ENCODE measurements around the gene ZNF592.
"Not testable (repeated sequence)": the region's sequence is repeated elsewhere in the genome, so short reads cannot be mapped to it uniquely, and the experiment has no call there.

Gene ZNF592

DNA sequence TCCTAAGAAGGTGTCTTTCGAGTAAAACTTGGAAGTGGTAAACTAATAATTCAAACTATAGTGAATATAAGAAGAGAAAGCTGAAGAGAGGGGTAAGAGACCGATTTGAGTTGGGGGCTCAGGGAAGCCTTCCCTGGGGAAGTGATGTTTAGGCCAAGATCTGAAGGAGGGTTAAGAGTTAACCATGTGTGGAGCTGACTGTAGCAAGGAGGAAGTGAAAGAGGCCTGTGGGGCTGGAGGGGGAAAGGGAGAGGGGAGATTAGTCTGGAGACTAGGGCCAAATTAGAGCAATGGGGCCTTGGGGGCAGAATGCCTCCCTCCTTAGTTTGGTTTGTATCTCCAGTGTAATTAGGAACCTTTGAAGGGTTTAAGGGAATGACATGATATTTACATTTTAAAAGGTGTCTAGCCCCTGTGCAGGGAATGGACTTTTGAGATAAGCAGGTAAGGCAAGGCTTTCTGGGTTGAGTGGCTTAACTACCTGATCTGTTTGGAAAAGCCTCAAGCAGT, 2.2 kb downstream of the ZNF592 start:
- no peaks in the 10 kb centered on the region for H3K9me3 Mint-ChIP-seq
- peak overlapping the region; percentile 65 for H3K27ac Mint-ChIP-seq (ENCODE audit: low read depth)
- H3K4me1 Mint-ChIP-seq: peaks cover 67% of the 10 kb centered on the region
- DNase-seq (ENCODE audit: low spot score in 2 of 2): no peak
- peaks cover 24% of the 10 kb centered on the region for H3K36me3 Mint-ChIP-seq (ENCODE audit: insufficient read depth)
- ATAC-seq (replicated peaks; ENCODE audit: extremely low read depth, poor library complexity, severe bottlenecking): no peak
- no peaks in the 10 kb centered on the region for H3K27me3 Mint-ChIP-seq
- H3K4me3 Mint-ChIP-seq: peak overlapping the region; percentile 91

- not testable (repeated sequence) for H3K9me3 Mint-ChIP-seq; H3K4me3 Mint-ChIP-seq; ATAC-seq (replicated peaks; ENCODE audit: extremely low read depth, poor library complexity, severe bottlenecking); H3K27me3 Mint-ChIP-seq; DNase-seq (ENCODE audit: low spot score in 2 of 2)
- Mint-ChIP-seq H3K36me3 (ENCODE audit: insufficient read depth) (peaks cover 23% of the 10 kb centered on the region), H3K4me1 (peaks cover 69% of the 10 kb centered on the region), H3K27ac (ENCODE audit: low read depth) (peak overlapping the region; percentile 42)
Observed at GRCh38 chr15:84751721-84752120, 3.3 kb downstream of the ZNF592 start.

- ATAC-seq (replicated peaks; ENCODE audit: extremely low read depth, poor library complexity, severe bottlenecking) (no peak), DNase-seq (ENCODE audit: low spot score in 2 of 2) (no peak)
- H3K4me3 Mint-ChIP-seq: no peak overlapping the region
- H3K27ac Mint-ChIP-seq (ENCODE audit: low read depth): peak overlapping the region; percentile 42
- H3K4me1 Mint-ChIP-seq: peaks cover 69% of the 10 kb centered on the region
- no peaks in the 10 kb centered on the region for H3K9me3 Mint-ChIP-seq
- H3K27me3 Mint-ChIP-seq: no peaks in the 10 kb centered on the region
- H3K36me3 Mint-ChIP-seq (ENCODE audit: insufficient read depth): peaks cover 23% of the 10 kb centered on the region
Observed at GRCh38 chr15:84752195-84752594, 3.8 kb downstream of the ZNF592 start.

DNA sequence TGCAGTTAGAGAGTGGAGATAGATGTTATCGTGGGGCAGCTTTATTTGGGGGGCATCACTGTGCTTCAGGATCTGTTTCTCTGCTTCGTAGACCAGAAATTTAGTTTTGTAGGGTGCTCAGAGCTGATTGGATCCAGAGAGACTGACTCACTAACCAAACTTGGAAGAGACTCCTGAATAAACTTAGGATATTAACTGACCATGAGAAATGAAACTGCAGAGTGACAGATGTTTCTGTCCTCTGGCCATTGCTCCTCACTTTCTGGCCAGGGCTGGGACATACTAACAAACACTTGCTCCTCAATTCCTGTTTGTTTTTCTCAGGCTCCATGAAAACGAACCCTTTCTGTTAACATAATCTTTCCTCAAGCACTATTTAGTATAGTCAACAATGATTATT, 4.3 kb downstream of the ZNF592 start:
- no peak for ATAC-seq (replicated peaks; ENCODE audit: extremely low read depth, poor library complexity, severe bottlenecking)
- Mint-ChIP-seq H3K9me3 (no peaks in the 10 kb centered on the region), H3K27ac (ENCODE audit: low read depth) (peak overlapping the region; percentile 42), H3K36me3 (ENCODE audit: insufficient read depth) (peaks cover 20% of the 10 kb centered on the region), H3K4me1 (peaks cover 67% of the 10 kb centered on the region), H3K4me3 (no peak overlapping the region), H3K27me3 (no peaks in the 10 kb centered on the region)
- no peak for DNase-seq (ENCODE audit: low spot score in 2 of 2)

DNA sequence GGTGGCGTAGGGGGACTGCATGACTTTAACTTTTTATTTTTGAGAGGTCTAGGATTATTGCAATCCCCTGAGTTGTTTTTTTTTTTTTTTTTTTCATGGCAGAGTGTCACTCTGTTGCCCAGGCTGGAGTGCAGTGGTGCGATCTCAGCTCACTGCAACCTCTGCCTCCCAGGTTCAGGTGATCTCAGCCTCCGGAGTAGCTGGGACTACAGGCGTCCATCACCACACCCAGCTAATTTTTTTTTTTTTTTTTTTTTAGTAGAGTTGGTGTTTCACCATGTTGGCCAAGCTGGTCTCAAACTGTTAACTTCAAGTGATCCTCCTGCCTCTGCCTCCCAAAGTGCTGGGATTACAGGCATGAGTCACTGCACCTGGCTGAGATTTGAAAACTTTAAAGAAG, 6.5 kb downstream of the ZNF592 start:
- H3K4me1 Mint-ChIP-seq: peaks cover 55% of the 10 kb centered on the region
- H3K36me3 Mint-ChIP-seq (ENCODE audit: insufficient read depth); H3K27ac Mint-ChIP-seq (ENCODE audit: low read depth); DNase-seq (ENCODE audit: low spot score in 2 of 2); ATAC-seq (replicated peaks; ENCODE audit: extremely low read depth, poor library complexity, severe bottlenecking); H3K27me3 Mint-ChIP-seq; H3K9me3 Mint-ChIP-seq; H3K4me3 Mint-ChIP-seq: not testable (repeated sequence)

- no peak overlapping the region for H3K4me3 Mint-ChIP-seq
- peak overlapping the region; percentile 64 for H3K27ac Mint-ChIP-seq (ENCODE audit: low read depth)
- peaks cover 44% of the 10 kb centered on the region for H3K4me1 Mint-ChIP-seq
- H3K36me3 Mint-ChIP-seq (ENCODE audit: insufficient read depth): peaks cover 5% of the 10 kb centered on the region
- no peaks in the 10 kb centered on the region for H3K9me3 Mint-ChIP-seq
- ATAC-seq (replicated peaks; ENCODE audit: extremely low read depth, poor library complexity, severe bottlenecking) (no peak), DNase-seq (ENCODE audit: low spot score in 2 of 2) (no peak)
- H3K27me3 Mint-ChIP-seq: no peaks in the 10 kb centered on the region
Observed at GRCh38 chr15:84755736-84756527, 7.5 kb downstream of the ZNF592 start.

DNA sequence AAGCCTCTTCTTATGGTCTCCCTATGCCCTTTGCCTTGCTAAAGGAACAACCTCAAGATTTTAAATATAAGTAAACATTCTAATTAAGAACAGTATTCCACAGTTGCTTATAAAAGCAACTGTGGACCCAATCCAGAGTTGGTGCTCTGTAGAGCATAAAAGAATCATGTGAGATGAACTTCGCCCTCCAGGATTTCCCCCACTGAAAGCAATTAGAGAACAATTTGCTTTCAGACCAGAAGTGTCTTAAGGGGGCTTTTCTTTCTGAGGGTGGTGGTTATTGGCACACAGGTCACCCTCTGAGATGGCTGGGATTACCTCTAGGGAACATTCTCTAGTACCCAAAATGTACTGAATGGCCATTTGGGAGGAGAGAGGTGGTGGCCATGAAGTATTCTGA, 10.6 kb downstream of the ZNF592 start:
- no peak for DNase-seq (ENCODE audit: low spot score in 2 of 2)

DNA sequence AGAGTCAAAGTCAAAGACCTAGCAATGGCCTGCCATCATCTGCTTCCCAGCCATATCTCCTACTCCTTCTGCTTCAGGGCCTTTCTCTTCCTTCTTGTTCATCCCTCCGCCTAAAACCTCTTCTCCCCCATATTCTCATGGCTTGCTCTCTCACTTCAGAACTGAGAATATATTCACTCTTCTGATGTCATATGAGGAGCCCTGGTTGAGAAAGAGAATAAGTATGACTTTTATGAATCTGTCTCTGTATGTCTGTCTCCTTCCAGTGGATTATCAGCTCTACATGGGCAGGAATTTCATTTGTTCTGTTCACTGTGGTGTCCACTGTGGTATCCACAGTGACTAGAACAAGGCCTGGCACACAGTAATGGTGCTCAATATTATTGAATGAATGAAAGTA, 11.8 kb downstream of the ZNF592 start:
- Mint-ChIP-seq H3K4me1 (peaks cover 23% of the 10 kb centered on the region), H3K27me3 (no peaks in the 10 kb centered on the region), H3K4me3 (no peak overlapping the region), H3K27ac (ENCODE audit: low read depth) (no peak overlapping the region), H3K9me3 (no peaks in the 10 kb centered on the region), H3K36me3 (ENCODE audit: insufficient read depth) (peaks cover 3% of the 10 kb centered on the region)
- ATAC-seq (replicated peaks; ENCODE audit: extremely low read depth, poor library complexity, severe bottlenecking) (no peak), DNase-seq (ENCODE audit: low spot score in 2 of 2) (no peak)

More for the DNA sequence above, 10.6 kb downstream of the ZNF592 start:
- Mint-ChIP-seq H3K9me3 (no peaks in the 10 kb centered on the region), H3K4me1 (peaks cover 23% of the 10 kb centered on the region), H3K27me3 (no peaks in the 10 kb centered on the region), H3K4me3 (no peak overlapping the region), H3K36me3 (ENCODE audit: insufficient read depth) (peaks cover 3% of the 10 kb centered on the region), H3K27ac (ENCODE audit: low read depth) (no peak overlapping the region)
- ATAC-seq (replicated peaks; ENCODE audit: extremely low read depth, poor library complexity, severe bottlenecking): no peak

DNA sequence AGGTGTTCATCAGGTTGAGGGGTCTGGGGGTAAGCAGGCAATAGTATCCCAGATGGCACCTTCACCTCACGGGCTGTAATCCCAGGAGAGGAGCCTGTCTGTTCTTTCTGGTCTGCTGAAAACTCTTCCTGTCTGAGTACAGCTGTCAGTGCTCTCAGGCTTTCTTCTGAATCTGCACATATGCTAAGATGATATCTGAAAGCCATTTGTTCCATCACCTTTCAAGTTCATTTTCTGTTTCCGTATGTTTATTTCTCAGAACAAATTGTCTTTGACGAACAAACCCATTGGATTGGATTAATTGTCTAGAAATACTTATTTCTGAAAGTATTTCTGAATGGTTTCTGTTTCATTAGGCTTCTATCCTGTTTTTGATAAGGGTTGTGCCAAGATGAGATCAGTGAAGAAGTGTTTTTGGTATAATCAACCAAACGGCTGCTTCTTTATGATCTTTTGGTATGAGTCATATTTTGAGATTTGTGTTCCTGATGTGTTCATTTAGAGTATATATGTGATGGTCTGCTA, 13.3 kb downstream of the ZNF592 start:
- Mint-ChIP-seq H3K27ac (ENCODE audit: low read depth) (no peak overlapping the region), H3K36me3 (ENCODE audit: insufficient read depth) (peaks cover 11% of the 10 kb centered on the region), H3K4me1 (peaks cover 18% of the 10 kb centered on the region), H3K4me3 (no peak overlapping the region), H3K27me3 (no peaks in the 10 kb centered on the region), H3K9me3 (no peaks in the 10 kb centered on the region)
- DNase-seq (ENCODE audit: low spot score in 2 of 2) (no peak), ATAC-seq (replicated peaks; ENCODE audit: extremely low read depth, poor library complexity, severe bottlenecking) (peak; percentile 54)

DNA sequence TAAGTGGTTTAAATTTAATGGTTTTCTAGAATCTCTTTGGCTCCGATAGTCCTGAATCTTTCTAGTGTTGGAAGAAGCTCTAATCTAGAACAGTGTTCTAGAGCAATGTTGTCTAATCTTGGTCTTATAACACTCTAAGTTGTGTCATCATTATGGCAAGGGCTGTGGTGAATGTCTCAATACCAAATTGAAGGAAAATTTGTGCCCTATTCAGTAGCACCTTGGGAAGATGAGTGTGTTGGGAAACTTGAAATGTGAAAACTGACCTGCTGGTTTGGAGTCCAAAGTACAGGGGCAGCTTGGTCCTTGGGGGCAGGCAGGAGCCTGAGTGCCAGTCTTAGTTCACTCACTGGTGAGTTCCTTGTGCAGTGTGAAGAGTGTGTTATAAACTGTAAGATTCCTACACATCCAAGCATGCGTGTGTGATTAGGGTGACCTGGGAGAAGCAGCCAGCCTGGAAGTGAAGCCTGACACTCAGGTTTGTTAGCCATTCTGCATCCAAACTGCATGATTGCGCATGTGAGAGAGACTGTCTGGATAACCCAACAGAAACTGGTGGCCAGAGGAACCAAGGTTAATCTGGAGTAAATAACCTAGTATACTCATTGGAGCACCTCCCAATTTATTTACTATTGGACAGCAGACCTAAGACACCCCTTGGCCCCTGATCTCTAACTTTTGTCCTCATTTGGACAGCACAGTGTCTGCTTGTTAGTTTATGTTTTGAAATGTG, 14.6 kb downstream of the ZNF592 start:
- Mint-ChIP-seq H3K36me3 (ENCODE audit: insufficient read depth) (peaks cover 14% of the 10 kb centered on the region), H3K27ac (ENCODE audit: low read depth) (no peak overlapping the region), H3K9me3 (no peaks in the 10 kb centered on the region), H3K4me1 (peaks cover 13% of the 10 kb centered on the region), H3K4me3 (no peak overlapping the region), H3K27me3 (no peaks in the 10 kb centered on the region)
- DNase-seq (ENCODE audit: low spot score in 2 of 2) (no peak), ATAC-seq (replicated peaks; ENCODE audit: extremely low read depth, poor library complexity, severe bottlenecking) (no peak)

GRCh38 chr15:84764585-84764984, 16.2 kb downstream of the ZNF592 start:
- Mint-ChIP-seq H3K27me3 (no peaks in the 10 kb centered on the region), H3K4me3 (no peak overlapping the region), H3K4me1 (peaks cover 19% of the 10 kb centered on the region), H3K9me3 (no peaks in the 10 kb centered on the region), H3K27ac (ENCODE audit: low read depth) (no peak overlapping the region), H3K36me3 (ENCODE audit: insufficient read depth) (peaks cover 25% of the 10 kb centered on the region)
- DNase-seq (ENCODE audit: low spot score in 2 of 2): no peak
- no peak for ATAC-seq (replicated peaks; ENCODE audit: extremely low read depth, poor library complexity, severe bottlenecking)

GRCh38 chr15:84764989-84765388, 16.6 kb downstream of the ZNF592 start:
- no peaks in the 10 kb centered on the region for H3K9me3 Mint-ChIP-seq
- H3K27me3 Mint-ChIP-seq: no peaks in the 10 kb centered on the region
- H3K4me3 Mint-ChIP-seq: no peak overlapping the region
- H3K4me1 Mint-ChIP-seq: peaks cover 23% of the 10 kb centered on the region
- H3K36me3 Mint-ChIP-seq (ENCODE audit: insufficient read depth): peaks cover 25% of the 10 kb centered on the region
- DNase-seq (ENCODE audit: low spot score in 2 of 2) (no peak), ATAC-seq (replicated peaks; ENCODE audit: extremely low read depth, poor library complexity, severe bottlenecking) (no peak)
- H3K27ac Mint-ChIP-seq (ENCODE audit: low read depth): no peak overlapping the region
